ENCODE measurements around the gene RAP1GAP2.
A peak's percentile ranks its signal among the peaks of the same experiment; 100 is the strongest.

The RAP1GAP2 gene

DNA sequence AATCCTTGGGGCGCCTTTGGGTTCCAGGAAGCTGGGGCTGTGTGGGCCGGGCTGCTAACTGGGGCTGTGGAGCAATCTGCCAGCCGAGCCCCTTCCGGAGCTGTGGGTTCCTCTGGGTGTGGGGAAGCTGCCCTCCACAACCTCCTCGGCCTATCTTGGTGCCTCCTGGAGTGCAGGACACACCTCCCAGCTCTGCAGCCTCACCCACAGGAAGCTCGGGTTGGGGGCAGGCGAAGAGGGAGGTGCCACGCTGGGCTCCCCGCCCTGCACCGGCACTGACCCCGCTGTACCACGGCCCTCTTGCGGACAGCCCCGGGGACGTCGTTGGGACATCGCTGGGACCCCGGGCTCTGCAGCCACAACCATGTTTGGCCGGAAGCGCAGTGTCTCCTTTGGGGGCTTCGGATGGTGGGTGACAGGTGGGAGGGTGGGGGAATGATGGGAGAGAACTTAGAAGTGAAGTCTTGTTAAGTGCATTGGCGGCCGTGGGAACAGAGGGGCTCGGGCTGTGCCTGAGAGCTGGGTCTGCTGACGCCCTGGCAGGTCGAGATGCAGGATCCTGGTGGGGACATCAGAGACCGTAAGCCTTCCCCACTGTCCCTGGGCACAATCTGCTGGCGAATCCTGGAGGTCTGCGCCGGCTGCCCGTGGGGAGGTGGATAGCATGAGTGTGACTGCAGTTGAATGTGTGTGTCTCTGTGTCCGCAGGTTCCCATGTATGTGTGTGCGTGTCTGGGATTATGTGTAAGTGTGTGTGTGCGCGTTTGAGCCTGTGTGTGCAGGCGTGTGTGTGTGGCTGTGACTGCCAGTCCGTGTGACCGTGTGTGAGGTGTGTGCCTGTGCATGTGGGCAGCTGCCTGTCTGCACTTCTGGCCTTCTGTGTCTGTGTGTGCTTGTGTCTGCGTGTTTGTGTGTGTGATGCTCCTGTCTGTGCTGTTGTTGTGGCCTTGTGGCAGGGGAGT lies at the start of gene RAP1GAP2:
Gene RAP1GAP2 (plus strand): TSS at position 275 of the 962 bp plus-strand sequence. CDS start 90 bp downstream, at position 365.
- H3K9me3 ChIP-seq (ENCODE audit: severe bottlenecking): no peaks in the 10 kb centered on the region
- TF ChIP-seq, protein P1, sequence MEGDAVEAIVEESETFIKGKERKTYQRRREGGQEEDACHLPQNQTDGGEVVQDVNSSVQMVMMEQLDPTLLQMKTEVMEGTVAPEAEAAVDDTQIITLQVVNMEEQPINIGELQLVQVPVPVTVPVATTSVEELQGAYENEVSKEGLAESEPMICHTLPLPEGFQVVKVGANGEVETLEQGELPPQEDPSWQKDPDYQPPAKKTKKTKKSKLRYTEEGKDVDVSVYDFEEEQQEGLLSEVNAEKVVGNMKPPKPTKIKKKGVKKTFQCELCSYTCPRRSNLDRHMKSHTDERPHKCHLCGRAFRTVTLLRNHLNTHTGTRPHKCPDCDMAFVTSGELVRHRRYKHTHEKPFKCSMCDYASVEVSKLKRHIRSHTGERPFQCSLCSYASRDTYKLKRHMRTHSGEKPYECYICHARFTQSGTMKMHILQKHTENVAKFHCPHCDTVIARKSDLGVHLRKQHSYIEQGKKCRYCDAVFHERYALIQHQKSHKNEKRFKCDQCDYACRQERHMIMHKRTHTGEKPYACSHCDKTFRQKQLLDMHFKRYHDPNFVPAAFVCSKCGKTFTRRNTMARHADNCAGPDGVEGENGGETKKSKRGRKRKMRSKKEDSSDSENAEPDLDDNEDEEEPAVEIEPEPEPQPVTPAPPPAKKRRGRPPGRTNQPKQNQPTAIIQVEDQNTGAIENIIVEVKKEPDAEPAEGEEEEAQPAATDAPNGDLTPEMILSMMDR (IDR thresholded peaks at IDR 0.05; ENCODE audit: low read depth, low read length): no peak
- H3K27me3 ChIP-seq (ENCODE audit: insufficient read depth, low read depth, severe bottlenecking): no peaks in the 10 kb centered on the region
- H3K27ac ChIP-seq: no peak within 1 kb of the TSS
- H3K4me3 ChIP-seq (ENCODE audit: low read depth, low read length): no peak within 1 kb of the TSS
- H3K36me3 ChIP-seq: no peaks in the 10 kb centered on the region
- no peak for DNase-seq

DNA sequence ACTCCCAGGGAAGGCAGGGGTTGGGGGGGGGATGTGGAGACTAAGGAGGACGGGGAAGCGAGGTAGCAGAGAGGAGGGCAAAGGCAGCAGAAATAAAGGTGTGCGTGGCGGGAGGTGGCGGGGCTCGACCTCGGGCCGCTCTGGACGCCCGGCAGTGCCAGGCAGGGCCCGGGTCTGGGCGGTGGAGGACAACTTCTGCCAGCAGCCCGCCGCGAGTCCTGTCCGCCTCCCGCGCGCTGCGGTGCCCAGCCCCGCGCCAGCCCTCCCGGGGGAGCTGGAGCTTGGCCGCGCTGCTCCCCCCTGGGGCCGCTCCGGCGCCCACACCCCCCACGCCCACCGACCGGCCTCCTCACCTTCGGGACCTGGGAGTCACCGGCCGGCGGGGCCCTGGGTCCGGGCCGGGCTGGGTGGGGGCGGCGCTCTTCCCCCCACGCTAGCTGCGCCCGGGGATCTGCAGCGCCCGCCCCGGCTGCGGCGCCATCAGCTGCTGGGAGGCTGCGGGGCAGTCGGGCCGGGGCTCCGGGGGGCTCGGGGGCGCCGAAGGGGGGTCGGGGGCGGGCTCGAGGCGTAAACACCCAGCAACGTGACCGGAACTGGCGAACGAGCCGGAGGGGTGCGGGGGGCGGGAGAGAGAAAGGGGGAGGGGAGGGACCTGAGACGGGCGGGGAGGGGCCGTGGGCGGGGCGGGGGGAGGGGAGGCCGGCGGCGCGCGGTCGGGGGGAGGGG lies 47.0 kb upstream of the RAP1GAP2 start, which contains the start of gene CCDC92B:
Gene CCDC92B (minus strand): TSS at position 595 of the 726 bp plus-strand sequence. CDS start 14,507 bp downstream, outside the sequence.
- no peaks in the 10 kb centered on the region for H3K27me3 ChIP-seq (ENCODE audit: insufficient read depth, low read depth, severe bottlenecking)
- peaks cover 19% of the 10 kb centered on the region for H3K36me3 ChIP-seq
- H3K27ac ChIP-seq: peak within 1 kb of the TSS; percentile 97
- peak; percentile 66 for DNase-seq
- peak within 1 kb of the TSS; percentile 74 for H3K4me3 ChIP-seq (ENCODE audit: low read depth, low read length)
- TF ChIP-seq, protein P1 (IDR thresholded peaks at IDR 0.05; ENCODE audit: low read depth, low read length): no peak
- H3K9me3 ChIP-seq (ENCODE audit: severe bottlenecking): no peaks in the 10 kb centered on the region

DNA sequence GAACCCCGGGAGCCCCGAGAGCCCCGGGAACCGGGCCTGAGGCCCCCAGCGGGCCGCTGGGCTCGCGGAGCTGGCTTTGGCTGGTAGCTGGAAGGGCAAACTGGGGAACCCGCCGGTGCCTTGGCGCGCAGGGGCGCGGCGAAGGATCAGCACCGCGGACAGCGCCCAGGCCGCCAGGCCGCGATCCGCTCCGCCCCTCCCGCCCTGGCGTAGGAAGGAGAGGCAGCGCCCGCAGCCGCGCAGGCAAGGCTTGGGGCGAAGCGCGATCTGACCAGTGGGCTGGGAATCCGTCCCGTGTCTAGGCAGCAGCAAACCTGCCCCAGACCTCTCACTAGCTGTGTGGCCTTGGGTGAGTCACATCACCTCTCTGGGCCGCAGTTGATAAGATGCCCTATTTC lies 46.5 kb upstream of the RAP1GAP2 start:
- peak overlapping the region; percentile 97 for H3K27ac ChIP-seq
- DNase-seq: peak; percentile 83
- H3K36me3 ChIP-seq: peaks cover 14% of the 10 kb centered on the region
- no peaks in the 10 kb centered on the region for H3K27me3 ChIP-seq (ENCODE audit: insufficient read depth, low read depth, severe bottlenecking)
- H3K9me3 ChIP-seq (ENCODE audit: severe bottlenecking): no peaks in the 10 kb centered on the region
- peak overlapping the region; percentile 74 for H3K4me3 ChIP-seq (ENCODE audit: low read depth, low read length)
- TF ChIP-seq, protein P1 (IDR thresholded peaks at IDR 0.05; ENCODE audit: low read depth, low read length): no peak

DNA sequence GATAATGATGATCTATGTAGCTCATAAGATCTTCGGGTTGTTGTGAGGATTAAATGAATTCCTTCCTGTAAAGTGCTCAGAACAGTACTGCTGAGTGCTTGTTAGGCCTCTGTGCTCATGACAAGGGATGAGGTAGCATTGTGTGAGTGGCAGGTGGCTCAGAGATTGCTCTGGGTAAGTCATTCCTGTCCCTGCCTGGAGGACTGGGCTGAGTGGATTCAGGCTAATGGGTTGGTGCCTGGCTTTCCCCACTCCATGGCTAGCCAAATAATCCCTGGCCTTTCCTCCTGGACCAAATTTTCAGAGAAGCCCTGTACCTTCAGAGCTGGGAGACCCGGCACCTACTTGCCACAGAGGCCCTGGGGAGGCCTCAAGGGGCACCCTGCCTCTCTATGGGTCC lies 45.5 kb upstream of the RAP1GAP2 start:
- TF ChIP-seq, protein P1 (IDR thresholded peaks at IDR 0.05; ENCODE audit: low read depth, low read length): no peak
- no peaks in the 10 kb centered on the region for H3K9me3 ChIP-seq (ENCODE audit: severe bottlenecking)
- H3K27ac ChIP-seq: peak overlapping the region; percentile 97
- H3K27me3 ChIP-seq (ENCODE audit: insufficient read depth, low read depth, severe bottlenecking): no peaks in the 10 kb centered on the region
- DNase-seq: peak; percentile 84
- no peak overlapping the region for H3K4me3 ChIP-seq (ENCODE audit: low read depth, low read length)
- H3K36me3 ChIP-seq: peaks cover 10% of the 10 kb centered on the region

DNA sequence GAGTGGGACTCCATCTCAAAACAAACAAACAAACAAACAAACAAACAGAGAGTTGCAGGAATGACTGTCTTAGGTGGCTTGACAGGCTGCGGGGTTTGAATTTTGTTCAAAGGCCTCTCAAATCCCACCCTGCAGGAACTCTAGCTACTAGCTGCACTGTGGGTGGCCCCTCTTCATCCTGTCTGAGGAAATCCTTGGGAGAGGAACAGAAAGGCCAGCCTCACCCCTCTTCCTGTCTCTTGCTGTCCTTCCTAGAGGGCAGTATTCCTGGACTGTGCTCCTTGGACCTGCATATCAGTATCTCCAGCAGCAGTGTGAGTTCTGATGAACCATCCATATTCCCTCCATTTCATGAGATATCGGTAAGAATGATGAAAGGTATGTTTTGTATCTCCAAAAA lies 44.7 kb upstream of the RAP1GAP2 start:
- no peaks in the 10 kb centered on the region for H3K9me3 ChIP-seq (ENCODE audit: severe bottlenecking)
- peaks cover 10% of the 10 kb centered on the region for H3K36me3 ChIP-seq
- H3K4me3 ChIP-seq (ENCODE audit: low read depth, low read length): no peak overlapping the region
- H3K27ac ChIP-seq: peak overlapping the region; percentile 97
- TF ChIP-seq, protein P1 (IDR thresholded peaks at IDR 0.05; ENCODE audit: low read depth, low read length): peak; percentile 19; the same call in 1 of the 2 replicates
- DNase-seq: peak; percentile 26
- no peaks in the 10 kb centered on the region for H3K27me3 ChIP-seq (ENCODE audit: insufficient read depth, low read depth, severe bottlenecking)
